HG02885 (cell line): Measurements from ENCODE around the gene UBA52.
"Not testable (repeated sequence)": the region's sequence is repeated elsewhere in the genome, so short reads cannot be mapped to it uniquely, and the experiment has no call there.

Experiments
- ATAC-seq: cut with Tn5 transposase; IDR thresholded peaks from one replicate; pipeline ENCODE4 v1.9.1; 2021; ENCODE audit warnings: mild to moderate bottlenecking; ENCODE audit not compliant: unreplicated experiment, poor library complexity

UBA52 gene

DNA sequence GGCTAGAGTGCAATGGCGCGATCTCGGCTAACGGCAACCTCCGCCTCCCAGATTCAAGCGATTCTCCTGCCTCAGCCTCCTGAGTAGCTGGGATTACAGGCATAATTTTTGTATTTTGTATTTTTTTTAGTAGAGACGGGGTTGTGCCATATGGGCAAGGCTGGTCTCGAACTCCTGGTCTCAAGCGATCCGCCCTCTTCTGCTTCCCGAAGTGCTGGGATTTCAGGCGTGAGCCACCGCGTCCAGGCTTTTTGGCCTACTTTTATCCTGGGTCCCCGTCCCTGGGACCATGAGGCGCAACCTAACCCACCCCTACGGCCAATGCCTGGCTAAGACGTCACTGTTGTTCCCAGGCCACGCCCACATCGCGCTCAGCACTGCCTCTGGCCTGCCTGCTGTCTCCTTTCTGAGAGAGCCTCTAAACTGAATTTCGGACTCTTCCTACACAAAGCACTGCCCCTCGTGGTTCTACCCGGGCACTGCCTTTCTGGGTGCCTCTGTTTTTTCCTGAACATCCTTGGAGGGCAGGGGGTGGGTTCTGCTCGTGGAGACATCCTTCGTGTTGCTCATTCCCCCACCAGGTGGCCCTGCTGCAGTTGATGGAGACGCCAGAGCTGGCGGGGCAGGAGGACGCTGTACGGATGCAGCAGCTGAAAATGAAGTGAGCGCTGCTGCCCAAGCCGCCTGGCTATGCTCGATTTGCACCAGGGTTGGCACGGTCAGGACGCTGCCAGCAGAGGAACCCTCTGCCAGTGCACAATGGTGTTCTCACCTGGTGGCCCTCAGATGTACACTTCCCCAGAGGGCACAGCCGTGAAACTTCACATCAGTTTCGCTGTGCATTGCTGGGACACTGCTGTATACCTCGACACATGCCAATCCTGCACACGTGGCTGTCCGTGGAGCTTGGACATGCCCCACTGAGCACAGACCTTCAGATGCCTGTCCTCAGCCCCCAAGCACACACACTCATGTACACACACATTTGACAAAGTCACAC lies 18.9 kb downstream of the UBA52 start:
- ATAC-seq: no peak

DNA sequence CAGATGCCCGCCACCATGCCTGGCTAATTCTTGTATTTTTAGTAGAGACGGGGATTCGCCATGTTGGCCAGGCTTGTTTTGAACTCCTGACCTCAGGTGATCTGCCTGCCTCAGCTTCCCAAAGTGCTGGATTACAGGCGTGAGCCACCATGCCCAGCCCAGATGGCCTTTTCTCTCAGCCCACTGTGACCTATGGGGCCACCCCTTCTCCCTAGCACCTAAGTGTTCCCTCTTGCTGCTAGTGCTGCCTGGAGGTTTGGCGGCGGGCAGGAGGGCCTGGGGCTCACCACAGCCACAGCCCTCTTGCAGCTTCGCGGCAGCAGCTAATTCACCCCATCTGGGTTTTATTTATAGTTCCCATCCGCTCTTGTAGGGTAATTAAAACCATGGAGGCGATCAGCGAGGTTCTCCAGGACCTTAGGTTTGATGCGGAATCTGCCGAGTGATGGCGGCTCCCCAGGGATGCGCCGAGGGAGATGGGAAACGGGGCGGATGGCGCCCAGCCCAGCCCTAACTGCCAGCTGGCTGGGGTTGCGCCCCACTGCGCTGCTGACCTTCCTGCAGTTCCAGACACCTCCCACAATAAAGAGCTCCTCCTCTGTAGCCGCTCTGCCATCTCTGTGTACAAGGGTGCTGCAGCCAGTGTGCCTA lies 20.2 kb downstream of the UBA52 start:
- ATAC-seq: no peak

DNA sequence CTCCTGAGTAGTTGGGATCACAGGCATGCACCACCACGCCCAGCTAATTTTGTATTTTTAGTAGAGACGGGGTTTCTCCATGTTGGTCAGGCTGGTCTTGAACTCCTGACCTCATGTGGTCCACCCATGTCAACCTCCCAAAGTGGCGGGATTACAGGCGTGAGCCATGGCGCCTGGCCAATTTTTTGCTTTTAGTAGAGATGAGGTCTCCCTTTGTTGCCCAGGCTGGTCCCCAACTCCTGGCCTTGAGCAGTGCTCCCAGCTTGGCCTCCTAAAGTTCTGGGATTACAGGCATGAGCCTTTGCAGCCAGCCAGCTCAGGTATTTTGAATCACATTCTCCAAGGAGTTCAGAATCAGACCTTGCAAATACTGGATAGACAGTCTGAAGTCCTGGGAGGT lies 21.1 kb downstream of the UBA52 start:
- ATAC-seq: not testable (repeated sequence)

DNA sequence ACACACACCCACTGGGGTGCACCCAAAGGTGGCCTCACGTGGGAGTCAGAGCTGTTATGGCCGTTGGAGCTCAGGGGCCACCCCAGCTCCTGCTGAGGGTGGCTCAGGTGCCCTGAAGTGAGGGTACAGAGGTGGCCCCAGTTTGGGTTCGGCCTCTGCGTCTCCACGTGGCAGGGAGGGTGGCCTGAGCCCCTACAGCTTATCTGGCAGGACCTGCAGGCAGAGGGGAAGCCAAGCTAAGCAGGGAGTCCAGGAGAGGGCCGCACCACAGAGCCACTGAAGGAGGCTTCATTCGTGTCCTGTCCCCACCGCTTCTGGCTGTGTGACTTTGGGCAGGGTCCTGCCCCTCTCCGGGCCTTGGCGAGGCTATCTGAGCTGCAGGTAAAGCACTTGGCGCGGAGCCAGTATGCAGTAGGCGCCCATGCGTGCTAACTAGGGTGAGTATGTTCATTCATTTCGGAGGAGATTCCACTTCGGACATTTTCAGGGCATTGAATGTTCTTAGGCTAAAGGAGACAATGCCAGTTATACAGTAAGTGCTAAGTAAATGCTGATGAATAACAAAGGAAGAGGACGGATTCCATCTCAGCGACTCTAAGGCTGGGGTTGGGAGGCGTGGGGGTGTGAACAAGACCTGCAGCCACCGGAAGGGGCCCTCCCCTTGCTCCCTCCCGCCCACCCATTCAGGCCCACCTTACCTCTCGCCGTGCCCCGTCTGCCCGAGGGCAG lies 21.9 kb downstream of the UBA52 start:
- ATAC-seq: no peak

DNA sequence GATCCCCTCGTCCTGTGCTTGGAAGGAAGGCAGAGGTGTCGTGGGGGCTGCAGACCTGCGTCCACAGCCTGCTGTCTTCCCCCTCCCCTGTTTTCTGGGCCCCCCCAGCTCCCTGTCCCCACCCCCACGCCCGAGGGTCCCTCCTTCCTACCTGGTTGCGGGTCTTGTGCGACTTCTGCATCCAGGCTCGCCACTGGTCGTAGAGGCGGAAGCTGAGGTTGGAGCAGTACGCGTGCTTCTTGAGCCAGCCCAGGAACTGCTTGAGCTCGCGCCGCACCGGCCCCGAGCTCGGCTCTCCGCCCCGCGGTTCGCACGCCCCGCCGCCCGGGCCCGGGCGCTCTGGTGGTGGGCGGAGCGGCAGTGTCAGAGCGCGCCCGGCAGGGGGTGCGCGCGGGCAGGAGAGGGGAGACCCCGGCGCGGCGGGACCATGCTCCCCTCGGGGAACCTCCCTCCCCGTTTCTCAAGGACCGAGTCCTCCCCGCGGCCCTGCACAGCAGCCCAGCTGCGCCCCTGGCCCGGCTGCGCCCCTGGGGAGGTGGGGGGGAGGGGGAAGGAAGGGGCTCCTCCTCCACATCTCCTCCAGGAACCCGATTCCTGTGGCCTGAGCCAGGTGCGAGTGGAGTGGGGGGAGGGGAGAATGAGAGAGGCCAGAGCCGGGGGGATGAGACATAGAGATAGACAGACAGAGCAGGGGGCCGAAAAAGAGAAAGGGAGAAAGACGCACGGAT lies 22.6 kb downstream of the UBA52 start:
- peak; percentile 67 for ATAC-seq

DNA sequence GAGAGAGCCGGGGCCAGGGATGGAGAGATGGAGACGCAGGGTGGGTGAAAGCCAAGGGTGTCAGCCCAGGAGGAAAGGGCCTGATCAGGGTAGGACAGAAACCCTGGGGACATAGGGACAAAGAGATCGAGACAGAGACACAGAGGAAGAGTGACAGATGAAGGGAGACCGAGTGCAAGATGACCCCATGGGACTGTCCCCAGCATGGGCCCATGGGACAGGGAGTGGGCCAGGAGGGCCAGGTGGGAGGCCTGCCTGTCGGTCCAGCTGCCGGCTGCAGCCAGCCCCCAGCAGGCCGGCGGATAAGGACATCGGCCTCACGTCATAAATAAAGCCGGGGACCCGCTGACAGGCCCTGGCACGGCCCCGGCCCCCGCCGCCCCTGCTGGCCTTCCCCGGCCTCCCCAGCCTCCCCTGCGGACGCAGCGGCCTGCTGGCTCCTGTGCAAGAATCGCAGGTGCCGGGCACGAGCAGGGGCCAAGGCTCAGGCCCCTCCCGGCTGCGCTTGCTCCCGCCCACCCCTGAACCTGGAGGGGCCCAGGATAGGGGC lies 23.2 kb downstream of the UBA52 start:
- no peak for ATAC-seq

DNA sequence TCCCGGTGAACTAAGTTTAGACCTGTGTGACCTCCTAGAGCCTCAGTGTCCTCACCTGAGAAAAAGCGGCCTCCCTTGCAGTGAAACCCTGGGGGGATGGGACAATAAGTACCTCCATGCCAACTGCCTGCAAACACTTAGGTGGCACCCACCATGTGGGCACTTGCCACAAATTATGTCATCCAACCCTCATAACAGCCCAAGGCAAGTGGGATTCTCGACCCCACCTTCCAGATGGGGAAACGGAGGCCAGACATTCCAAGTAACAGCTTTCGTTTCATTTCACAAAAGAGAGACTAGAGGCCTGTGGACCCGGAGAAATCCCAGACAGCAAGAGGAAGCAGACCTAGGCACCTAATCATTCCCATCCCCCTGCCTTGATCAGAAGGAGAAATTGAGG lies 23.8 kb downstream of the UBA52 start:
- ATAC-seq: no peak

DNA sequence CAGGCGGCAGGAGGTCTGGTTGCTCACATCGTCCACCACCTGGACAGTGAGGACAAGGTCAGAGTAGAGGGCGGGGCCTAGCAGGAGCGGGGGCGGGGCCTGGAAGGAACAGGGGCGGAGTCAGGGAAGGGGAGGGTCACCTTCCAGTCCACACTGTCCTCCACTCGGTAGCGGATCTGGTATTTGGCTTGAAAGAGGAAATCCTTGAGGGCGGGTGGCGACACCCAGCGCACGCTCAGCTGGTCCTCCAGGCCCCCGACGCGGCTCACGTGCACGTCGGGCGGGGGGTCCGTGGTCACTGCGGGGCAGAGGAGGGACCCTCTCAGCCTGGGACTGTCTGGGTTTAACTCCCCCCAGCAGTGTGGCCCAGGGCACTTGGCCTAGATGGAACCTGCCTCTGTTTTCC lies 25.1 kb downstream of the UBA52 start:
- no peak for ATAC-seq

DNA sequence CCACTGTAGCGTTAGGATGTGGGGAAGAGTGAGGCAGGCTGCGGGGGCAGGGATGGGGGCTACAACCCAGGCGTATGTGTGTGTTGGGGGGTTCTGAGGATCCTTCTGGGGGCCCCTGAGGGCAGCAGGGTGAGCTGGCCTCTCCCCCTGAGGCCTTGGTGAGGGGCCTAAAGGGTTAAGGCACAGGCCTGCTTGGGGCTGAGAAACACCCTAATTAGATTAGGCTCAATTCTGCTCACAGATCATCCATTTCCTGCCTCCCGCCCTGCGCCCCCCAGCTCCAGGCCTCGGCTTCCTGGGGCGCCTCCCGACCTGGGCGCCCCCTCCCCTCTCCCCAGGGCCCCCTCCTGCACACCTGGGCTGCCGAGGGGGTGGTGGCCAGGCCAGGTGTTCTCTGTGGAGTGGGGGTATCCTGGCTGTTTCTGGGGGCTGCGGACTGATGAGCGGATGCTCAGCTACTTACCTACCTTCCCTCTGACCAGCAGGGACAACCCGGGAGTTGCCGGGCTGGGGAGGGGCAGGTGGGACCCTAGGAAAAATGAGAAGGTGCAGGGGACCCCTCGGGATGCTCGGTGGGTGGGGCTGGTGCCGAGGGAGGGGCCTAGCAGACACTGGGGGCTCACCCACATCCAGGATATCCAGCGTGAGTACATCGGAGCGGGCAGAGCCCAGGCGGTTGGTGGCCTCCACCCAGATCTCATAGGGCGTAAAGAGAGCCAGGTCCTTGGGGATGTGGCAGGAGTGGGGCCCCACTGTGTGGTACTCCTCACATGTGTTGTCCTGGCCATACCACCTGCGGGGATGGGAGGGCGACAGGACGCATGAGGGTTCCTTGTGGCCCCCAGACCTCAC lies 26.4 kb downstream of the UBA52 start:
- no peak for ATAC-seq

DNA sequence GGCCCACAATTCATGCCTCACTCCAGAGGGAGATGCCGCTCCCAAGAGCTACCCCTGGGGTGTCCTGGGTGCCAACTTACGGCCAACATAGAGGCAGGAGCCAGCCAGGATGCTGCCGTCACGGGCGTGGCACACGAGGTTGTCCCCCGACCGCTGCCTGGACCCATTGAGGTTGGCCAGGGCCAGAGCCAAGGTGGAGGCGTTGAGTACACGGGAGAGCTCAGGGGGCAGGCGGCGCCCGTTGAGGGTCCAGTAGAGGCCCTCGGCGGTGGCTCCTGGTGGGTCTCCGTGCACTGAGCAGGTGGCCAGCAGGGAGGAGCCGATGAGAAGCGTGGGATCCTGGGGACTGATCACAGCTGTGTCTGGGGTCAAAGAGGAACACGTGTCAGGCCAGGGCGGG lies 27.8 kb downstream of the UBA52 start:
- no peak for ATAC-seq

DNA sequence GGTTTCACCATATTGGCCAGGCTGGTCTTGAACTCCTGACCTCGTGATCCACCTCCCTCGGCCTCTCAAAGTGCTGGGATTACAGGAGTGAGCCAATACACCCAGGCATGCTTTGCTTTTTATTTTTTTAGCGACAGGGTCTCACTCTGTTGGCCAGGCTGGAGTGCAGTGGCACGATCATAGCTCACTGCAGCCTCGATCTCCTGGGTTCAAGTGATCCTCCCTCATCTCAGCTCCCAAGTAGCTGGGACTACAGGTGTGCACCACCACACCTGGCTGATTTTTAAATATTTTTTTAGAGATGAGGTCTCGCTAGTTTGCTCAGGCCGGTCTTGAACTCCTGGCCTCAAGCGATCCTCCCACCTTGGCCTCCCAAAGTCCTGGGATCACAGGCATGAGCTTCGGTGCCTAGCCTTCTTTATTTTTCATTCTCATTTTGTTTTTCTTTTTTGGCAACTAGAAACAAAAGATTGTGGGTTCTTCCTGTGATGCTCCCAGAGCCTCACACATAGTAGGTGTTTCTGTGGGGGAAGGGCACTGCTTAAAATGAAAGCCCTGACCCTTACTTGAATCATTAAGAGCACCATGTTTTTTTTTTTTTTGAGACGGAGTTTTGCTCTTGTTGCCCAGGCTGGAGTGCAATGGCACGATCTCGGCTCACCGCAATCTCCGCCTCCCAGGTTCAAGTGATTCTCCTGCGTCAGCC lies 29.2 kb downstream of the UBA52 start:
- not testable (repeated sequence) for ATAC-seq

DNA sequence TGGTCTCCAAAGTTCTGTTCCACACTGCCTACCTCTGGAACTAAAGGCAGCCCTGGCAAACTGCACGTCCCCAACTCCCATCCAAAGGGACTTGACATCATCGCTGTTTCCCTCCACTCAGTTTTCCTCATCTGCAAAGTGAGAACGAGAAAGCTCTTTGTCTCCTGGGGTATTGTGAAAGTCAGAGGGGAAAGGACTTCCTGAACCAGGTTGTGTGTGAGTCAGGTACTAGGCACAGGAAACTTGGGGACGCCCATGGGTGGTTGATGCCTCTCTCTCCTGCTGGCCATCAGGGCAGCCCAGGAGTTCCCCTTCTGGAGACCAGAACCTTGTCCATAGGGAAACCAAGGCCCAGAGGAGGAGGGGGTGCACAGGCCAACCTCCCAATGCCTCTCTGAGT lies 30.2 kb downstream of the UBA52 start:
- ATAC-seq: no peak

DNA sequence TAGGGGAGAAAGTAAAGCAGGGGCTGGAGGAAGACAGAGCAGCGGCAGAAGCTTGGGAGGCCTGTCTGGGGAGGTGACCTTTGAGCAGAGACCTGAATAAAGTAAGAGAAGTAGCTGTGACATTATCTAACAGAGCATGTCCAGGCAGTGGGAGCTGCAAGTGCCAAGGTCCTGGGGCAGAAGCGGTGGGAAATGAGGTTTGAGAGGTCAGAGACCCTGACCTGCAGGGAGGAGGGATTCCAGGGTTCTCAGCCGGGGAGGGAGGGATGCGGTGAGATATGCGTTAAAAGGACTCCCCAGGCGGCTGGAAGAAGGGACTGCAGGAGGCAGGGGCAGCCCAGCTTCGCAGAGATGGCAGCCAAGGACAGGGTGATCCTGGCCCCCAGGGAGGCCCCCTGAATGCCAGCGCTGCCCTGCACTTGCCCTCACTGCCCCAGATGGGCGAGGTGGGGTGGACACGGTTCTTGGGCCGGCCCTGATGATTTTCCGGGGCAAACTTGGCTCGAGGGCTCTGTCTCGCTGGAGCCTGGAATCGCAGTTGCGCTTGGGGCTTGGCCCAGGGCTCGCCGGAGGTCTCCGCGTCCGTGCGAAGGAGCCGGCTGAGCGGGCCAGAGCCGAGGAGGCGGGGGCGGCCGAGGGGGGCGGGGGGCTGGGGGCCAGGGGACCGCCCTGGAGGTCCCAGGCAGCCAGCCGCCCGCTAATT lies 31.7 kb downstream of the UBA52 start:
- ATAC-seq: no peak

DNA sequence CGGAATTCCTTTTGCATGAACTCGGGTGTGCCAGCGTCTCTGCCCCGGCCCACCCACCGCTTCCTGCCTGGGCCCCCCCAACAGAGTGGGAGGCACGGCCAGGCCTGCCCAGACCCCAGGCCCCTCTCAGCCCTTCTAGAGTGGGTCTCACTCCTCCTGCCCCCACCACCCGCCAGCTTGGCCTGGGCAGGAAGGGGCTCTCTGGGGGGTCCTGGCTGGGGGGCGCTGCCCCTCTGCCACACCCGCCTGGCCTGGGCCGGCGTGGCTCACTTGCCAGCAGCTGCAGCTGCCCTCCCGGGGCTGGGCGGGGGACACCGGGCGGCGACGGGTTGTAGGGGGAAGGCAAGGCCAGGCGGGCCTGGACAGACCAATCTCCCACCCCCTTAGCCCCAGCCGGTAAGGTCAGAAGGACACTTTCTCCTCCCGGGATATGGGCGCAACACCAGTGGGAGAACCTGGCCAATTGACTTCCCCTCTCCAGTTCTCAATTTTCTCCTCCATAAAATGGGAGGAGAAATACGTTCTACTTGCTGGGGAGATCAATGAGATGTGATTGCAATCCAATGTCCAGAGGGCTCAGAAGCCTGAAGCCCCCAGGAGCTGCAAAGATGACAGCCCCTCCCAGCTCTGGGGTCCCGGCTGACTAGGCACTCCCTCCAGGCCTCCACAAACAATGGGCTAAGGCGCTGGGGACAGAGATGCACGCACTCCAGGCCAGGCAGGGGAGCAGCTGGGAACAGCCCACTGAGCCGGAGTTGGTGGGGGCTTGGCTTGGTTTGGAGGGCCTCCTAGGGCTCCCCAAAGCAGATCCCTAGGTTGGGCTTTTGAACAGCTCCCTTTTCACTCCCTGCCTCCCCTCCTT lies 32.5 kb downstream of the UBA52 start:
- no peak for ATAC-seq

DNA sequence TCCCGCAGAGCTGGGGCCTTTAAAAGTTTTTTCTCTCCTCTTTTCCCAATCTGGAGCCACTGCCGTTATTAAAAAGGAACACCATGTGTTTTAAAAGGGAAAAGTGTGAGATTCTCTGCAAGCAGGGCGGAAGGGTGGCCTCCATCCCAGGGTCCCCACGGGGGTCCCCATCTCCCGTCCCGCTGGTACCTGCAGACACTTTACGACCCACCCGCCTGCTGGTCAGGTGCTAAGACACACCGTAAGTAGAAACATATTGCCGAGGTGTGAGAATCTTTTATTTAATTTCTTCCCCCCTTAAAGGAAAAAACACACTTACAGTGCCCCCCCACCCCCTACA lies 33.1 kb downstream of the UBA52 start:
- ATAC-seq: no peak

DNA sequence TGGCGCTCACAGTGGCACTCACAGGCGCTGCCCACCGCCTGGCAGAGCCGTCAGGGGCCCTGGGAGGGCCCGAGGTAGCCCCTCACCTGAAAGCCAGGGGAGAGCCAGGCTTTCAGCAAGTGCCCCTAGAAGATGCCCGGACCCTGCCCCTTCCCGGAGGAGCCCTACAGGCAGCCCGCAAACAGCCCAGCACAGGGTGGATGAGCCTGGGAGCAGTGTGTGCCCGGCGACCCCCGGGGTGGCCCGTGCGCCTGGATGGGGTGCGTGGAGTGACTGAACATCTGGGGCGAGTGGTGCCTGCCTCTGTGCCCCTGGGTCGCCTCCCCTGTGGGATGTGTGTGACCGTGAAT lies 33.5 kb downstream of the UBA52 start:
- no peak for ATAC-seq

DNA sequence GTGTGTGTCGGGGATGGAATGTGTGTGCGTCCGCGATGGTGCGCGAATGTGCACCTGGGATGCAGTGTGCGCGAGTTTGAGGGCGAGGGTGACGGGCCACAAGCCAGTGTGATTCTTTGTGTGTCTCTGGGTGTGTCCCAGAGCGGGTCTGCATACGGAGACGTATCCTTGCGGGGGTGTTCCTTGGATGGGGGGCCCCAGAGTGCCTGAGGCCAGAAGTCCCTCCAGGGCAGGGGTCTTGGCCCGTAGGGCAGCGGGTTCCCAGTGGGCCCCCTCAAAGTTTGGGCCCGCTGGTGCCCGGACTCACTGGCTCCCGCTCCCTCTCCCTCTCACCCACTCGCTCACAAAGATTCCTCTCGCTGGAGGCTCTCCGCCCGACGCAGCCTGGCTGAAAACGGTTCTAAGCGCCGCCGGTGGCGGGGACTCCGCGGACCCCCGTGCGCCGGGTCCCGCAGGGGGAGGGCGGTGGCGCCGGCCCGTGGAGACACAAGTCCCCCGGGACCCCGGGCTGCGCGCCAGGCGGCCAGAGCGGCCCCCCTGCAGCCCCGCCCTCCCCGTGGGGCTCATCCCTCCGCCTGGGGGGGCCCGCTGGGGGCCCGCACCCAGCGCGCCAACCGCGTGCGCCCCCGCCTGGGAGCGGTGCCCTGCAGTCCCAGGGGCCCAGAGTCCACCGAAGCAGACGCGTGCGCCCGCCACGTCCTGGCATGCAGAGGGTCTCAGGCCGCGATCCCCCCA lies 34.1 kb downstream of the UBA52 start:
- no peak for ATAC-seq
